ACHN (cell line): ENCODE results near the gene RBPJ.
"Not testable (repeated sequence)": the region's sequence is repeated elsewhere in the genome, so short reads cannot be mapped to it uniquely, and the experiment has no call there.

Experiments used
- DNase-seq: peaks from one replicate; pipeline ENCODE4 v3.0.0-alpha.2; 2015
- in situ Hi-C: cut with HindIII; loops from 2 replicates; pipeline ENCODE4 v1.10.0; 2017; ENCODE audit warnings: low sequenced_read_pairs, low pct_ligation_motif_present, low pct_unique_long_range_greater_than_20kb

The RBPJ gene

GRCh38 chr4:26402017-26402416 lies 81.2 kb downstream of the RBPJ start:
- DNase-seq, in situ Hi-C loops: not testable (repeated sequence)

GRCh38 chr4:26402458-26402857 lies 81.6 kb downstream of the RBPJ start:
- no peak for DNase-seq
- in situ Hi-C loops: no loop called here

GRCh38 chr4:26404743-26405206 lies 84.0 kb downstream of the RBPJ start:
- in situ Hi-C loops: no loop called here

GRCh38 chr4:26406346-26406975 lies 85.6 kb downstream of the RBPJ start:
- in situ Hi-C loops: no loop called here
- DNase-seq: peak; percentile 4

More at GRCh38 chr4:26404743-26405206, 84.0 kb downstream of the RBPJ start:
- no peak for DNase-seq

GRCh38 chr4:26407476-26407875 lies 86.7 kb downstream of the RBPJ start:
- DNase-seq: no peak
- in situ Hi-C loops: no loop called here

GRCh38 chr4:26410385-26411293 lies 89.8 kb downstream of the RBPJ start:
- in situ Hi-C loops: no loop called here
- DNase-seq: peak; percentile 64

- in situ Hi-C loops: no loop called here
- DNase-seq: no peak
Measured at GRCh38 chr4:26412381-26413372, 91.9 kb downstream of the RBPJ start.

- in situ Hi-C loops: no loop called here
- DNase-seq: no peak
Measured at GRCh38 chr4:26413582-26413981, 92.8 kb downstream of the RBPJ start.

GRCh38 chr4:26418107-26418506 lies 97.3 kb downstream of the RBPJ start:
- in situ Hi-C loops: no loop called here
- DNase-seq: no peak

- in situ Hi-C loops: no loop called here
- DNase-seq: no peak
Measured at GRCh38 chr4:26418850-26419249, 98.0 kb downstream of the RBPJ start.

GRCh38 chr4:26420438-26420837 lies 99.6 kb downstream of the RBPJ start:
- in situ Hi-C loops: no loop called here
- no peak for DNase-seq

- in situ Hi-C loops: no loop called here
- DNase-seq: no peak
Measured at GRCh38 chr4:26420913-26421312, 100.1 kb downstream of the RBPJ start.

GRCh38 chr4:26424153-26424552 lies 103.3 kb downstream of the RBPJ start:
- in situ Hi-C loops: no loop called here
- DNase-seq: no peak

GRCh38 chr4:26424838-26425237 lies 104.0 kb downstream of the RBPJ start:
- in situ Hi-C loops: no loop called here
- no peak for DNase-seq

- in situ Hi-C loops: no loop called here
Measured at GRCh38 chr4:26425953-26426352, 105.1 kb downstream of the RBPJ start.

GRCh38 chr4:26426892-26427291 lies 106.1 kb downstream of the RBPJ start:
- in situ Hi-C loops: no loop called here
- no peak for DNase-seq

More at GRCh38 chr4:26425953-26426352, 105.1 kb downstream of the RBPJ start:
- no peak for DNase-seq

- in situ Hi-C loops: no loop called here
- DNase-seq: no peak
Measured at GRCh38 chr4:26429910-26430309, 109.1 kb downstream of the RBPJ start.

GRCh38 chr4:26431461-26432180 lies 110.8 kb downstream of the RBPJ start:
- no peak for DNase-seq
- in situ Hi-C loops: no loop called here
